Fibroblast of the aortic adventitia (primary cell): ENCODE data around the gene TMCC1. TPM values are rescaled to one million over a fixed set of nuclear protein-coding genes. Genes with fewer than 3 reads are reported as not detected.

ENCODE experiments used
- DNase-seq: peaks from one replicate; pipeline ENCODE4 v3.0.0-alpha.2; 2010; ENCODE audit warnings: low read depth
- H3K4me3 ChIP-seq: 2 replicates; pipeline ENCODE4 v1.5.1; 2011; ENCODE audit warnings: low read depth, mild to moderate bottlenecking, control low read depth, low read length, moderate library complexity
- total RNA-seq: library from RNA; depleted of rRNA; stranded (reverse); fragments of >200 nt; gene quantifications from 2 replicates; pipeline ENCODE4 v1.2.3, GENCODE V29; 2012; ENCODE audit warnings: low replicate concordance
- TF ChIP-seq, protein P1 (sequence below): IDR thresholded peaks from 2 replicates; pipeline ENCODE4 v1.5.1; 2011; ENCODE audit warnings: mild to moderate bottlenecking, low read length, control low read depth, inconsistent platforms; ENCODE audit not compliant: insufficient read depth

Gene TMCC1
- total RNA-seq, 1 donor: 16.9 TPM

DNA sequence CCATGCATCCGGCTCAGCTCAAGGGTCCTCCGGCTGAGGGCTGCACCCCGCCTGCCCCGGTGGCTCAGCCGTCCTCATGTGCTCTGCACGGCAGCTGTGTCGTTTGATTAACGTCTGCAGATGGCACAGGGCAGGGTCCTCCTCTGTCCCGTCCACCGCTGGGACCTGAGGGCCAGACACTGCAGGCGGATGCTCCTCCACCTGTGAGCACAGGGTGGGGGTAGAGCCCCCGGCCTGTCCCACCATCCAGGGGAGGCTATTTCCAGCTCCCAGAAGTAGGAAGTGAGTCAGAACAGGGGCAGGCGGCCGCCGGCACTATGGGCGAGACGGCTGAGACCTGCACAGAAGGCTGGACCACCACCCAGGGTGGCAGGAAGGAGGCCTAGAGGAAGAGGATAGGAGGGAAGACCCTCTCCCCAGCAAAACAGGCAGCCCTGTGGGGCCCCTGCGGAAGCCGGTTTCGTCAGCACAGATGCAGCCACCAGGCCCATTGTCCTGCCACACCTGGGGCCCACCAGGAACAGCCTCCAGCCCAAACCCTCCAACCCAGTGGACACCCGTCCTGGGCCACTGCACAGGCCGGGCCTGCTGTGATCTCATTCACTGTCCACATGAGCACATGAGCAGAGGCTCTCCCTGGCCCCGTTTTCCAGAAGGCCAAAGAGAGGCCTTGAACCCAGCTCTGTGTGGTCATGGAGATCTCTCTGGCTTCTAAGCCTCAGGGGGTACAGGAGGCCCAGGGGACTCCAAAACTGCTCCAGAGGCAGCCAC, 274.4 kb downstream of the TMCC1 start:
- H3K4me3 ChIP-seq: no peak overlapping the region
- DNase-seq: no peak
- TF ChIP-seq, protein P1, sequence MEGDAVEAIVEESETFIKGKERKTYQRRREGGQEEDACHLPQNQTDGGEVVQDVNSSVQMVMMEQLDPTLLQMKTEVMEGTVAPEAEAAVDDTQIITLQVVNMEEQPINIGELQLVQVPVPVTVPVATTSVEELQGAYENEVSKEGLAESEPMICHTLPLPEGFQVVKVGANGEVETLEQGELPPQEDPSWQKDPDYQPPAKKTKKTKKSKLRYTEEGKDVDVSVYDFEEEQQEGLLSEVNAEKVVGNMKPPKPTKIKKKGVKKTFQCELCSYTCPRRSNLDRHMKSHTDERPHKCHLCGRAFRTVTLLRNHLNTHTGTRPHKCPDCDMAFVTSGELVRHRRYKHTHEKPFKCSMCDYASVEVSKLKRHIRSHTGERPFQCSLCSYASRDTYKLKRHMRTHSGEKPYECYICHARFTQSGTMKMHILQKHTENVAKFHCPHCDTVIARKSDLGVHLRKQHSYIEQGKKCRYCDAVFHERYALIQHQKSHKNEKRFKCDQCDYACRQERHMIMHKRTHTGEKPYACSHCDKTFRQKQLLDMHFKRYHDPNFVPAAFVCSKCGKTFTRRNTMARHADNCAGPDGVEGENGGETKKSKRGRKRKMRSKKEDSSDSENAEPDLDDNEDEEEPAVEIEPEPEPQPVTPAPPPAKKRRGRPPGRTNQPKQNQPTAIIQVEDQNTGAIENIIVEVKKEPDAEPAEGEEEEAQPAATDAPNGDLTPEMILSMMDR: no peak

DNA sequence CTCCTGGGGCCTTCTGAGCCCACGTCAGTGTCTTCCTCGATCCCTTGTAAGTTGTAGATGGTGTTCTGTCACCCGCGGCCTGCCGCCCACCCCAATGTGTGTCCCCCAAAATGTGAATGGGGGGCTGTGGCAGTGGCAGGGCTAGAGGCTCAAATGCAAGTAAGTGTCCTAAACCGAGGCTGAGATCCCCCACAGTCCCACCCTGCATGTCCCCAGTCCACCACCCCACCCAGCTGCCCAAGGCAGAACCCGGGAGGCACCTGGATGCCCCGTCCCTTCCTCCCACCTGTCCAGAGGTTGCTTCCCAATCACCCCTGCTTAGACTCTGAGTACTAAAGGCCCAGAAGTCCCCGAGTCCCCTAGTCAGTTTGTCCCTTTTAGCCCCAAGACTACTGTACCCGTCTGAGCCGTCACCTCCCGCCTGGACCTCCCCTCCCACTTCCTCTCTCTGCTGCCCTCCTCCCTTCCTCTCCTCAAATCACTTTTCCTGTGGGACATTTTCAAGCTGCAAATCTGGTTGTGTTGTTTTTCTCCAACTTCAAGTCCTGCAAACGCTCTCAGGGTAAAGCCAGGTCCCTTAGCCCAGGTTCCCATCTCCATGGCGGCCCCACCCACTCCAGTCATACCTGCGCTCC, 275.2 kb downstream of the TMCC1 start:
- H3K4me3 ChIP-seq: no peak overlapping the region
- DNase-seq: no peak
- TF ChIP-seq, protein P1: no peak

DNA sequence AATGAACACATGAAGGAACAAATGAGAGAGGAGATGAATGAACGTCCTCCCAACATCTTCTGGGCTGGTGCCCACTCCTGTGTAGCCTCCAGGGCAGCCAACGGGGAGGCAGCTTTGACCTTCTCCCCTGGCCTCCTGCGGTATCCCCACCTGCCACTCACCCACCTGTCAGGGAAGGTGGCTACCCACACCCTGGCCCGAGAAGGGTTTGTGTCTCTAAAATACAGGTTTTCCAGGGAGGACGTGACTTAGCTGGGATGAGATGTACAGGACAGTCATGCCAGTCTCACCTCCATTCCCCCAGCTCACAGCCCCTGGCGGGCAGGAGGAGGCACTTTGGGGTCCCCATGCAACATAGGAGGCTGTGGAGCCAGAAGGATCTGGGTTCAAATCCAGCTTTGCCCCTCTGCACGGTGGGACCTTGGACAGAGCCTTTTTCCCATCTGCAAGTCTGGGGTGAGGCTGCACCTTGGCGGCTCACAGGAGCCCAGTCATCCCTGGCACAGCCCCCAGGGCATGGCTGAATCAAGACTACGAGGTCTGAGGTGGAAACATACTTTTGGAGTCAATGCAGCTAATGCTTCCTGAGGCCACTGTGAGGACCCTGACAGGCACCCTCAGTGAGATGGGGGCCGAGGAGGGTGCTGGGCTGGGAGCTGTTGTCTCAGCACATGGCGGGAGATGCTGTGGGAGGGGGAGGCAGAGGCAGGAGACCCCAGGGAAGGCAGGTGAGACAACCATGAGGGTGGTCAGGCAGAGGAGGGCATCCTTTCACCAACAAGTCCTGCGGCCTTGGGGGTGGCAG, 275.9 kb downstream of the TMCC1 start:
- TF ChIP-seq, protein P1: no peak
- H3K4me3 ChIP-seq: no peak overlapping the region
- no peak for DNase-seq

DNA sequence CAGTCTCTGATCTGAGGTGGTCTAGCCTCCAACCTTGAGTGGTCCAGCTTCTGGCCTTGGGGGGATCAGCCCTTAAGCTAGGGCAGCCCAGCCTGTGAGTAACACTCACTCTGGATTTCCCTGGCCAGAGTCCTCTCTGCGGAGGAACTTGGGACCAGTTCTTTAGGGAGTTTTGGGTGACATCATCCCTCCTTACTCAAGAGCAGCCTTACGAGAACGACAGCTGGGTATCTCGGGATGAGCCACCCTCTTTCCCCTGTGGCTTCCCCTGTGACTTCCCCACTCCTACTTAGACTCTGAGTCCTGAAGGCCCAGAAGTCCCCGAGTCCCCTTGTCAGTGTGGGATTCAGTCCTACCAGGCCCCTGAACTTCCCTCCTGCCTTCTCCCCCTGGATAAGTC, 276.8 kb downstream of the TMCC1 start:
- TF ChIP-seq, protein P1: no peak
- H3K4me3 ChIP-seq: no peak overlapping the region
- peak; percentile 64 for DNase-seq

DNA sequence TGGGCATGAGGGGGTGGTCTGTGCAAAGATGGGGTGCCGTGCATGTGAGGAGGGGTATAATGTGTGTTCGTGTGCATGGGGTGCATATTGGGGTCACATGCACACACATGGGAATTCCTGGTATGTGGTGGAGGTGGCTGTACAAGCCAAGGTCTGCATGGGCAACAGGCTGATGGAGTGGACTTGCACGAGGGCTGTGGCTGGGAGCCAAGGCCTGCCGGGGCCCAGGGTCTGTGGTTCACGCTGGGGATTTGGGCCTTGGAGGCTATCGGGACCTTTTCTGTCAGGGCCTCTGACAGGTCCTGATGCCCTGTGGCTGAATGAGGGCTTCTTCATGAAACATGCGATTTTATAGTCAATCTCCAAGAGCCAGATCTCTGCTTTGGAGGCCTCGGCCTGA, 277.2 kb downstream of the TMCC1 start:
- H3K4me3 ChIP-seq: no peak overlapping the region
- TF ChIP-seq, protein P1: no peak
- no peak for DNase-seq

DNA sequence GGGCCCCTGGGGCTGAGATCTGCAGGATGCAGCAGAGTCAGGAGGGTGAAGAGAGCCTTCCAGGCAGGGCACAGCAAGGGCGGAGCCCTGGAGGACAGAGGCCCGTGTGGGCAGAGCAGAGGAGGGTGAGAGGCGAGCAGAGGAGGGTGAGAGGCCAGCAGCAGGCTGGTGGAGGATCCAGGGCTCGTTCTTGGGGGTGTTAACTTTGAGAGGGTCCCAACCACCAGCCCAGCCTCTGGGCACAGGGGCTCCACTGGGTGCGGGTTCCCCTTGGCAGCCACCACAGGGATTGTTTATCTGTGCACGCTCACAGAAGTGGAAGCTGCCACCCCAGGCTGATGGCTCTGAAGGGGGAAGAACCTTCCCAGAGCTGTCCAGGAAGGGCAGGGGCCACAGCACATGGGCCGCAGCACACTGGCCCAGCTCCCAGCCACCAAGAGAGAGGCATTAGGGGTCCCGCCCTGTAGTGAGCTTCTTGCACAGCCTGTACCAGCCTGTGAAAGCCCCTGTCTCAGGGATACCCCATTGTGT, 277.7 kb downstream of the TMCC1 start:
- DNase-seq: no peak
- TF ChIP-seq, protein P1: no peak
- H3K4me3 ChIP-seq: no peak overlapping the region
